ENCODE data around the gene ANKRD13B. TPM values are rescaled to one million over a fixed set of nuclear protein-coding genes. Genes with fewer than 3 reads are reported as not detected.
"Not testable (repeated sequence)": the region's sequence is repeated elsewhere in the genome, so short reads cannot be mapped to it uniquely, and the experiment has no call there.

ANKRD13B gene
- 34.1 and 41.6 TPM in 2 replicates for total RNA-seq

GRCh38 chr17:29592850-29593551 is at the start of gene ANKRD13B:
Gene ANKRD13B (plus strand): TSS chr17:29593132. CDS start chr17:29593622, 490 bp downstream.
- peak; percentile 25 for DNase-seq (ENCODE audit: low spot score)
- peaks cover 29% of the 10 kb centered on the region for H3K4me1 Mint-ChIP-seq (ENCODE audit: low read depth)
- H3K9me3 Mint-ChIP-seq: no peaks in the 10 kb centered on the region
- no peak within 1 kb of the TSS for H3K27ac Mint-ChIP-seq
- H3K27me3 Mint-ChIP-seq (ENCODE audit: low read depth): no peaks in the 10 kb centered on the region
- intact Hi-C loops (cut with micrococcal nuclease): no loop called here
- peak within 1 kb of the TSS; percentile 87 for H3K4me3 Mint-ChIP-seq (ENCODE audit: low read depth)
- no peaks in the 10 kb centered on the region for H3K36me3 Mint-ChIP-seq (ENCODE audit: low read depth)

- no peaks in the 10 kb centered on the region for H3K9me3 Mint-ChIP-seq
- intact Hi-C loops (cut with micrococcal nuclease): no loop called here
- H3K36me3 Mint-ChIP-seq (ENCODE audit: low read depth): peaks cover 33% of the 10 kb centered on the region
- no peaks in the 10 kb centered on the region for H3K27me3 Mint-ChIP-seq (ENCODE audit: low read depth)
- no peak overlapping the region for H3K27ac Mint-ChIP-seq
- DNase-seq (ENCODE audit: low spot score): no peak
- no peak overlapping the region for H3K4me3 Mint-ChIP-seq (ENCODE audit: low read depth)
- peaks cover 10% of the 10 kb centered on the region for H3K4me1 Mint-ChIP-seq (ENCODE audit: low read depth)
Observed at GRCh38 chr17:29544066-29544465, 48.9 kb upstream of the ANKRD13B start.

- no peak for DNase-seq (ENCODE audit: low spot score)
- peaks cover 36% of the 10 kb centered on the region for H3K36me3 Mint-ChIP-seq (ENCODE audit: low read depth)
- H3K4me3 Mint-ChIP-seq (ENCODE audit: low read depth): no peak overlapping the region
- peaks cover 10% of the 10 kb centered on the region for H3K4me1 Mint-ChIP-seq (ENCODE audit: low read depth)
- no peak overlapping the region for H3K27ac Mint-ChIP-seq
- intact Hi-C loops (cut with micrococcal nuclease): no loop called here
- no peaks in the 10 kb centered on the region for H3K9me3 Mint-ChIP-seq
- no peaks in the 10 kb centered on the region for H3K27me3 Mint-ChIP-seq (ENCODE audit: low read depth)
Observed at GRCh38 chr17:29546085-29546484, 46.8 kb upstream of the ANKRD13B start.

GRCh38 chr17:29546830-29547229 is 46.1 kb upstream of the ANKRD13B start:
- peaks cover 40% of the 10 kb centered on the region for H3K36me3 Mint-ChIP-seq (ENCODE audit: low read depth)
- no peaks in the 10 kb centered on the region for H3K9me3 Mint-ChIP-seq
- H3K27me3 Mint-ChIP-seq (ENCODE audit: low read depth): no peaks in the 10 kb centered on the region
- no peak for DNase-seq (ENCODE audit: low spot score)
- H3K4me1 Mint-ChIP-seq (ENCODE audit: low read depth): peaks cover 10% of the 10 kb centered on the region
- no peak overlapping the region for H3K27ac Mint-ChIP-seq
- H3K4me3 Mint-ChIP-seq (ENCODE audit: low read depth): no peak overlapping the region
- intact Hi-C loops (cut with micrococcal nuclease): no loop called here

GRCh38 chr17:29549177-29549923 is 43.6 kb upstream of the ANKRD13B start:
- peaks cover 24% of the 10 kb centered on the region for H3K36me3 Mint-ChIP-seq (ENCODE audit: low read depth)
- peaks cover 10% of the 10 kb centered on the region for H3K4me1 Mint-ChIP-seq (ENCODE audit: low read depth)
- no peaks in the 10 kb centered on the region for H3K27me3 Mint-ChIP-seq (ENCODE audit: low read depth)
- intact Hi-C loops (cut with micrococcal nuclease): no loop called here
- DNase-seq (ENCODE audit: low spot score): no peak
- no peak overlapping the region for H3K27ac Mint-ChIP-seq
- no peaks in the 10 kb centered on the region for H3K9me3 Mint-ChIP-seq
- H3K4me3 Mint-ChIP-seq (ENCODE audit: low read depth): no peak overlapping the region

GRCh38 chr17:29555840-29556239 is 37.1 kb upstream of the ANKRD13B start:
- no peak overlapping the region for H3K27ac Mint-ChIP-seq
- peaks cover 19% of the 10 kb centered on the region for H3K36me3 Mint-ChIP-seq (ENCODE audit: low read depth)
- peaks cover 20% of the 10 kb centered on the region for H3K4me1 Mint-ChIP-seq (ENCODE audit: low read depth)
- no peaks in the 10 kb centered on the region for H3K9me3 Mint-ChIP-seq
- H3K4me3 Mint-ChIP-seq (ENCODE audit: low read depth): no peak overlapping the region
- H3K27me3 Mint-ChIP-seq (ENCODE audit: low read depth): no peaks in the 10 kb centered on the region
- no peak for DNase-seq (ENCODE audit: low spot score)
- intact Hi-C loops (cut with micrococcal nuclease): no loop called here

- Mint-ChIP-seq H3K4me3 (ENCODE audit: low read depth) (no peak overlapping the region), H3K4me1 (ENCODE audit: low read depth) (peaks cover 23% of the 10 kb centered on the region), H3K36me3 (ENCODE audit: low read depth) (peaks cover 28% of the 10 kb centered on the region), H3K27me3 (ENCODE audit: low read depth) (no peaks in the 10 kb centered on the region), H3K27ac (no peak overlapping the region), H3K9me3 (no peaks in the 10 kb centered on the region)
- intact Hi-C loops (cut with micrococcal nuclease): no loop called here
- no peak for DNase-seq (ENCODE audit: low spot score)
Observed at GRCh38 chr17:29557085-29557738, 35.7 kb upstream of the ANKRD13B start.

- intact Hi-C loops (cut with micrococcal nuclease): no loop called here
- peaks cover 23% of the 10 kb centered on the region for H3K4me1 Mint-ChIP-seq (ENCODE audit: low read depth)
- no peaks in the 10 kb centered on the region for H3K9me3 Mint-ChIP-seq
- H3K36me3 Mint-ChIP-seq (ENCODE audit: low read depth): peaks cover 31% of the 10 kb centered on the region
- H3K4me3 Mint-ChIP-seq (ENCODE audit: low read depth): no peak overlapping the region
- no peak for DNase-seq (ENCODE audit: low spot score)
- no peaks in the 10 kb centered on the region for H3K27me3 Mint-ChIP-seq (ENCODE audit: low read depth)
- no peak overlapping the region for H3K27ac Mint-ChIP-seq
Observed at GRCh38 chr17:29557739-29558116, 35.2 kb upstream of the ANKRD13B start.

GRCh38 chr17:29558139-29558538 is 34.8 kb upstream of the ANKRD13B start:
- DNase-seq (ENCODE audit: low spot score); H3K4me3 Mint-ChIP-seq (ENCODE audit: low read depth); H3K27me3 Mint-ChIP-seq (ENCODE audit: low read depth); intact Hi-C loops (cut with micrococcal nuclease); H3K27ac Mint-ChIP-seq; H3K9me3 Mint-ChIP-seq: not testable (repeated sequence)
- Mint-ChIP-seq H3K4me1 (ENCODE audit: low read depth) (peaks cover 23% of the 10 kb centered on the region), H3K36me3 (ENCODE audit: low read depth) (peaks cover 35% of the 10 kb centered on the region)

GRCh38 chr17:29559640-29560039 is 33.3 kb upstream of the ANKRD13B start:
- Mint-ChIP-seq H3K9me3 (no peaks in the 10 kb centered on the region), H3K27me3 (ENCODE audit: low read depth) (no peaks in the 10 kb centered on the region), H3K4me3 (ENCODE audit: low read depth) (no peak overlapping the region), H3K4me1 (ENCODE audit: low read depth) (peaks cover 30% of the 10 kb centered on the region), H3K36me3 (ENCODE audit: low read depth) (peaks cover 42% of the 10 kb centered on the region), H3K27ac (no peak overlapping the region)
- intact Hi-C loops (cut with micrococcal nuclease): loop anchor here (10.0 kb wide), 1 partner anchor 415 kb away; no protein-coding TSS in a partner anchor
- no peak for DNase-seq (ENCODE audit: low spot score)

GRCh38 chr17:29560316-29560715 is 32.6 kb upstream of the ANKRD13B start:
- Mint-ChIP-seq H3K27me3 (ENCODE audit: low read depth) (no peaks in the 10 kb centered on the region), H3K9me3 (no peaks in the 10 kb centered on the region), H3K4me3 (ENCODE audit: low read depth) (no peak overlapping the region), H3K4me1 (ENCODE audit: low read depth) (peaks cover 32% of the 10 kb centered on the region), H3K36me3 (ENCODE audit: low read depth) (peaks cover 42% of the 10 kb centered on the region), H3K27ac (no peak overlapping the region)
- intact Hi-C loops (cut with micrococcal nuclease): loop anchor here (10.0 kb wide), 1 partner anchor 416 kb away; no protein-coding TSS in a partner anchor
- DNase-seq (ENCODE audit: low spot score): no peak

- intact Hi-C loops (cut with micrococcal nuclease): loop anchor here (10.0 kb wide), 1 partner anchor 417 kb away; no protein-coding TSS in a partner anchor
- H3K27ac Mint-ChIP-seq: no peak overlapping the region
- H3K4me1 Mint-ChIP-seq (ENCODE audit: low read depth): peaks cover 36% of the 10 kb centered on the region
- H3K27me3 Mint-ChIP-seq (ENCODE audit: low read depth): no peaks in the 10 kb centered on the region
- no peak overlapping the region for H3K4me3 Mint-ChIP-seq (ENCODE audit: low read depth)
- H3K36me3 Mint-ChIP-seq (ENCODE audit: low read depth): peaks cover 47% of the 10 kb centered on the region
- no peaks in the 10 kb centered on the region for H3K9me3 Mint-ChIP-seq
- no peak for DNase-seq (ENCODE audit: low spot score)
Observed at GRCh38 chr17:29561554-29562517, 31.1 kb upstream of the ANKRD13B start.
